Measurements from ENCODE around the gene BIRC6.

BIRC6 gene

GRCh38 chr2:32384529-32384928, 27.7 kb downstream of the BIRC6 start:
- in situ Hi-C loops (cut with MboI; ENCODE audit: low sequenced_read_pairs) = no loop called here
- Histone ChIP-seq H3K9me3 (no peaks in the 10 kb centered on the region), H3K27me3 (ENCODE audit: low read depth) (no peaks in the 10 kb centered on the region), H3K4me3 (no peak overlapping the region), H3K4me1 (no peaks in the 10 kb centered on the region), H3K36me3 (replicated peaks) (peaks cover 34% of the 10 kb centered on the region)
- DNase-seq (ENCODE audit: low spot score in 2 of 2) = no peak

- in situ Hi-C loops (cut with MboI; ENCODE audit: low sequenced_read_pairs) = no loop called here
- no peak overlapping the region for H3K4me3 ChIP-seq
- no peak for DNase-seq (ENCODE audit: low spot score in 2 of 2)
- peaks cover 45% of the 10 kb centered on the region for H3K36me3 ChIP-seq (replicated peaks)
- no peaks in the 10 kb centered on the region for H3K9me3 ChIP-seq
- no peaks in the 10 kb centered on the region for H3K27me3 ChIP-seq (ENCODE audit: low read depth)
- H3K4me1 ChIP-seq = no peaks in the 10 kb centered on the region
Observed at GRCh38 chr2:32386739-32387138, 29.9 kb downstream of the BIRC6 start.

DNA sequence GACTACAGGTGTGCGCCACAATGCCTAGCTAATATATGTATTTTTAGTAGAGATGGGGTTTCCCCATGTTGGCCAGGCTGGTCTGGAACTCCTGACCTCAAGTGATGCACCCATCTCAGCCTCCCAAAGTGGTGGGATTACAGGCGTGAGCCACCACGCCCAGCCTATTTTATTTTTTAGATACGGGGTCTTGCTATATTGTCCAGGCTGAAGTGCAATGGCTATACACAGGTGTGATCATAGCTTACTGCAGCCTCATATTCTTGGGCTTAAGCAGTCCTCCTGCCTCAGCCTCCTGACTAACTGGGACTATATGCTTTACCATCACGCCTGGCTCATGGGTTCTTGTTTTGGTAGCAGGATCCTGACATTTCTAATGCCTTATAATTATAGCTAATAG, 42.4 kb downstream of the BIRC6 start:
- no peaks in the 10 kb centered on the region for H3K27me3 ChIP-seq (ENCODE audit: low read depth)
- peaks cover 44% of the 10 kb centered on the region for H3K36me3 ChIP-seq (replicated peaks)
- no peak overlapping the region for H3K4me3 ChIP-seq
- in situ Hi-C loops (cut with MboI; ENCODE audit: low sequenced_read_pairs) = no loop called here
- no peak for DNase-seq (ENCODE audit: low spot score in 2 of 2)
- H3K9me3 ChIP-seq = no peaks in the 10 kb centered on the region
- H3K4me1 ChIP-seq = no peaks in the 10 kb centered on the region

DNA sequence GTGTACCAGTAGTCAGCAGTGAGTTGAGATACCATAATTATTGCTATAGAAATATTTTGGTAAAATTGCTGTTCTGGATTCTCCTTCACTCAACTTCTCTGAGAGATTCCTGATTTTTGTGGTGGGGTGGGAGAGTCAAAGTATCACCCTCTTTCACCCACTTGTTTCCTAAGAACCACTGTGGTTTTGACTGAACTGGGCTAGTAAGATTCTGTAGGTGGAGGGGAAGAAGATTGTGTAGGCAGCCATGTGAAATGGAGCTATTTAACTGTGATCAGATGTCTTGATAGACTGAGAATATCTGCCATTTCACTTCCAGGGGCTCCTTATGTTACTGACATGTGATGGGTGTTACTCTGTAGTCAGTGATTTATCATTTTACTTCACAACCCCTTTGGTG, 45.3 kb downstream of the BIRC6 start:
- Histone ChIP-seq H3K4me1 (no peaks in the 10 kb centered on the region), H3K36me3 (replicated peaks) (peaks cover 34% of the 10 kb centered on the region), H3K4me3 (no peak overlapping the region), H3K27me3 (ENCODE audit: low read depth) (no peaks in the 10 kb centered on the region), H3K9me3 (no peaks in the 10 kb centered on the region)
- in situ Hi-C loops (cut with MboI; ENCODE audit: low sequenced_read_pairs) = no loop called here
- no peak for DNase-seq (ENCODE audit: low spot score in 2 of 2)

DNA sequence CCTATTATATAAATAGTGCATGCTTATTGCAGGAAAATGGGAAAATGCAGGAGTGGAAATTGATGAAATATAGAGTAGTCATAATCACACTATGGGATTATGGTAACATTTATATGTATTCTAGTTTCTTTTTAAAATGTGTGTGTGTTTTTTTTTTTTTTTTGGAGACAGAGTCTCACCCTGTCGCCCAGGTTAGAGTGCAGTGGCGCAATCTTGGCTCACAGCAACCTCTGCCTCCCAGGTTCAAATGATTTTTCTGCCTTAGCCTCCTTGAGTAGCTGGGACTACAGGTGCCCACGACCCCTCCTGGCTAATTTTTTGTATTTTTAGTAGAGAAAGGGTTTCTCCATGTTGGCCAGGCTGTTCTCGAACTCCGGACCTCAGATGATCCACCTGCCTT, 47.0 kb downstream of the BIRC6 start:
- Histone ChIP-seq H3K9me3 (no peaks in the 10 kb centered on the region), H3K4me3 (no peak overlapping the region), H3K4me1 (no peaks in the 10 kb centered on the region), H3K36me3 (replicated peaks) (peaks cover 30% of the 10 kb centered on the region), H3K27me3 (ENCODE audit: low read depth) (no peaks in the 10 kb centered on the region)
- in situ Hi-C loops (cut with MboI; ENCODE audit: low sequenced_read_pairs) = no loop called here
- DNase-seq (ENCODE audit: low spot score in 2 of 2) = no peak

GRCh38 chr2:32404691-32405090, 47.9 kb downstream of the BIRC6 start:
- no peak overlapping the region for H3K4me3 ChIP-seq
- no peaks in the 10 kb centered on the region for H3K27me3 ChIP-seq (ENCODE audit: low read depth)
- H3K4me1 ChIP-seq = no peaks in the 10 kb centered on the region
- no peaks in the 10 kb centered on the region for H3K9me3 ChIP-seq
- H3K36me3 ChIP-seq (replicated peaks) = peaks cover 27% of the 10 kb centered on the region
- DNase-seq (ENCODE audit: low spot score in 2 of 2) = no peak
- in situ Hi-C loops (cut with MboI; ENCODE audit: low sequenced_read_pairs) = no loop called here

DNA sequence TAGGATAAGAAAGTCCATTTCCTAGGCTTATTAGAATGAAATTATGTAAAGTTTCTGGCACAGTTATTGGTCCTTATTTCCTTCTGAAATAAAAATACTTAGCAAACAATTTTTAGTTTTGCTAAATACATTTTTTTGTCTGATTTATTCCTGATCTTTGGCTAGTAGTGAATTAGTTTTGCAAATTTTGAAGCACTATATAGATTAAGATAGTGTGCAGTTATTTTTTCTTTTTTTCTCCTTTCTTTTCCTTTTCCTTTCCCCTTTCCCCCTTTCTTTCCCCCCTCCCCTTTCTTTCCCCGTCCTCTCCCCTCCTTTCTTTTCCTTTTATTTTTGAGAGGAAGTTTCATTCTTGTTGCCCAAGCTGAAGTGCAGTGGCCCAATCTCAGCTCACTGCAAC, 59.7 kb downstream of the BIRC6 start:
- Histone ChIP-seq H3K4me3 (no peak overlapping the region), H3K4me1 (peaks cover 28% of the 10 kb centered on the region), H3K27me3 (ENCODE audit: low read depth) (no peaks in the 10 kb centered on the region), H3K36me3 (replicated peaks) (peaks cover 19% of the 10 kb centered on the region), H3K9me3 (no peaks in the 10 kb centered on the region)
- no peak for DNase-seq (ENCODE audit: low spot score in 2 of 2)
- in situ Hi-C loops (cut with MboI; ENCODE audit: low sequenced_read_pairs) = no loop called here

- Histone ChIP-seq H3K4me1 (peaks cover 37% of the 10 kb centered on the region), H3K36me3 (replicated peaks) (peaks cover 19% of the 10 kb centered on the region), H3K9me3 (no peaks in the 10 kb centered on the region), H3K4me3 (no peak overlapping the region), H3K27me3 (ENCODE audit: low read depth) (no peaks in the 10 kb centered on the region)
- in situ Hi-C loops (cut with MboI; ENCODE audit: low sequenced_read_pairs) = no loop called here
- no peak for DNase-seq (ENCODE audit: low spot score in 2 of 2)
Observed at GRCh38 chr2:32417659-32418058, 60.8 kb downstream of the BIRC6 start.

DNA sequence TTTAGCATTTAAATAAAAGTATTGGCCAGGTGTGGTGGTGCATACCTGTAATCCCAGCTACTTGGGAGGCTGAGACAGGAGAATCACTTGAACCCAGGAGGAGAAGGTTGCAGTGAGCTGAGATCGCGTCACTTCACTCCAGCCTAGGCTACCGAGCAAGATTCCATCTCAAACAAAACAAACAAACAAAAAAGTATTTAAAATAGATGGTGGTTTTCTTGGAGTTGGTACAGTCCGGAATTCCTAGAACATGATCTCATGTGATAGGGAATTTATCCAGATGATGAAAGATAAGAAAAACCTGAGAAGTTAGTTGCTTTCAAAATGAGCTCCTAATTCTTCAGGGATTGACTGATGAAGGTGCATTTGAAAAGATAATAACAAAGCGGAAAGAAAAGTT, 62.0 kb downstream of the BIRC6 start:
- peaks cover 19% of the 10 kb centered on the region for H3K36me3 ChIP-seq (replicated peaks)
- no peaks in the 10 kb centered on the region for H3K27me3 ChIP-seq (ENCODE audit: low read depth)

DNA sequence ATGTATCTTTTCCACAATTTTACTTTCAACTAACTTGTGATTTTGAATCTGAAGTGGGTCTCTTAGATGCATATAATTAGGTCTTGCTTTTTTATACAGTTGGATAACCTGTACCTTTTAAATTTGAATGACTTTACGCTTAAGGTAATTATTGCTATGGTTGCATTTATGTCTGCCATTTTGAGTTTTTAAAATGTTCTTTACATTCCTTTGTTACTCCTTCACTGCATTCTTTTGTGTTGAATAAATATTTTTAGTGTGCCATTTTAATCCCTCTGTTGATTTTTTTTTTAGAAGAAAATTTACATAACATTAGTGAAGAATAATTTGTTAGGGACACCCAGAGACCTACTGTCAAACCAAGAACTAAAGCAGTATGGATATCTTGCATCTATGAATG, 65.3 kb downstream of the BIRC6 start:
- Histone ChIP-seq H3K4me3 (no peak overlapping the region), H3K27me3 (ENCODE audit: low read depth) (no peaks in the 10 kb centered on the region), H3K36me3 (replicated peaks) (no peaks in the 10 kb centered on the region), H3K9me3 (no peaks in the 10 kb centered on the region), H3K4me1 (peaks cover 51% of the 10 kb centered on the region)
- peak in 1 of 2 experiments; percentile 94 for DNase-seq (ENCODE audit: low spot score in 2 of 2)
- in situ Hi-C loops (cut with MboI; ENCODE audit: low sequenced_read_pairs) = no loop called here

More for the DNA sequence above, 62.0 kb downstream of the BIRC6 start:
- H3K4me1 ChIP-seq = peaks cover 46% of the 10 kb centered on the region
- H3K9me3 ChIP-seq = no peaks in the 10 kb centered on the region
- no peak overlapping the region for H3K4me3 ChIP-seq
- in situ Hi-C loops (cut with MboI; ENCODE audit: low sequenced_read_pairs) = no loop called here
- DNase-seq (ENCODE audit: low spot score in 2 of 2) = no peak

- peaks cover 55% of the 10 kb centered on the region for H3K4me1 ChIP-seq
- no peaks in the 10 kb centered on the region for H3K9me3 ChIP-seq
- in situ Hi-C loops (cut with MboI; ENCODE audit: low sequenced_read_pairs) = no loop called here
- H3K4me3 ChIP-seq = no peak overlapping the region
- H3K27me3 ChIP-seq (ENCODE audit: low read depth) = no peaks in the 10 kb centered on the region
- H3K36me3 ChIP-seq (replicated peaks) = no peaks in the 10 kb centered on the region
- no peak for DNase-seq (ENCODE audit: low spot score in 2 of 2)
Observed at GRCh38 chr2:32423536-32423935, 66.7 kb downstream of the BIRC6 start.

GRCh38 chr2:32424739-32425138, 67.9 kb downstream of the BIRC6 start:
- 0 out of 2 replicates have a peak, but pooled peaks cover 3% of the 10 kb centered on the region for H3K36me3 ChIP-seq (replicated peaks)
- in situ Hi-C loops (cut with MboI; ENCODE audit: low sequenced_read_pairs) = no loop called here
- no peak overlapping the region for H3K4me3 ChIP-seq
- DNase-seq (ENCODE audit: low spot score in 2 of 2) = no peak
- H3K4me1 ChIP-seq = peaks cover 50% of the 10 kb centered on the region
- no peaks in the 10 kb centered on the region for H3K9me3 ChIP-seq
- no peaks in the 10 kb centered on the region for H3K27me3 ChIP-seq (ENCODE audit: low read depth)

DNA sequence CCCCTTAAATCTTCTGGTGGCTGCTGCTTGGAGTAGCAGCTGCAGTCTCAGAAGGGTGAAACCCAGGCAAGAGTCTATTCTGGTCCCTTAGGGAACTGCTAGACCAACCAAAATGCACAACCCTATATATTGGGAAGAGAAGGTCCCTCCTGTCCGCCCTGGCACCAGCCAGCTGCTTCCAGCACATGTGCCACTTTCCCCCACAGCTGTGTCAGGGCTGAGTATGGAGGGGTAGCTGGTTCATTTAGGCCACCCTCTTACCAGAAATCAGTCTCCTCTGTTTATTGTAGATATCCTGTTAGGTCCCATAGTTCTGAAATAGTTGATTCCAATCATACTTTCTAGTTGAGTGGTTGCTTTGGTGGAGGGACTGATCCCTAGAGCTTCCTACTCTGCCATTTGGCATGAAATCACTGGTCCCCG, 68.9 kb downstream of the BIRC6 start:
- 0 out of 2 replicates have a peak, but pooled peaks cover 3% of the 10 kb centered on the region for H3K36me3 ChIP-seq (replicated peaks)
- H3K4me1 ChIP-seq = peaks cover 43% of the 10 kb centered on the region
- no peak overlapping the region for H3K4me3 ChIP-seq
- H3K9me3 ChIP-seq = no peaks in the 10 kb centered on the region
- no peaks in the 10 kb centered on the region for H3K27me3 ChIP-seq (ENCODE audit: low read depth)
- in situ Hi-C loops (cut with MboI; ENCODE audit: low sequenced_read_pairs) = no loop called here
- no peak for DNase-seq (ENCODE audit: low spot score in 2 of 2)

DNA sequence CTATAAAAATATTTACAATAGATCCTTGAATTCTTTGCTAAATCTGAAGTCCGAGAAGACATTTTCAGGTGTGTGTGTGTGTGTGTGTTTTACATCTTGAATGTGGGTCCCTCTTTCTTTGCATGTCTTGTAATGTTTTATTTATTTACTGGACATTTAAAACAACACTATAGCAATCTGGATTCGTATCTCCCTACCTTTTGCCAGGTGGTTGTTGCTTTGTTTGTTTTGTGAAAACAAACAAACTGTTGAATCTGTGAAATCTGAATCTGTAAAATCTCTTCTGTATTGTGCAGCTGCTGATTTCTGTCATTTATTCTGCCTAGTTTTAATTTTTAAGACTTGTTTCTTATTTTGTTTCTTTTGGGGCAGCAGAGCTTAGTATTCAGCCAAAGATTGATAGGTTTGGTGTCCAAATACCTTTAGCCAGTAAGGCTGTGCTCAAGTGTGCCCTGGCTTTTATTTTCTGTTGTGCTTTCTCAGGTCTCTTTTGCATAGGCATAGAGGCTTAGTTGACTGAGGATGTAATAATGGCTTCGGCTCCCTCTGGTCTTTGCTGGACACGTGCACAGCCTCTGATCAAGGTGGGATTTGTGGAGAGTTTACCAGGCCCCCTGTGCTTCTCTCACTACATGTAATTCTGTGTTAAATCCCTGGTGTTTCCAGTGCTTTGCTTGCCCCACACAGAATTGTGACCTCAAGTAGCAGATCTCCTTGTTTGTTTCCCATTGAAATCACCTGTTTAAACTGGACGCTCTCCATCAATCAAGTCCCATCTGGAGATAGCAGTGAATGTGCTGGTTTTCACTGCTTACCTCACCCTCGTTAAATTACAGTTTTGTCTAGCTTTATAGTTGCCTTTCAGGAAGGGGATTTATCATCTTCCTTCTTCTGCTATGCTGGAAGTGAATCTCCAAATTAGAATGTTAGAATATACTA, 71.1 kb downstream of the BIRC6 start:
- H3K9me3 ChIP-seq = no peaks in the 10 kb centered on the region
- H3K4me3 ChIP-seq = no peak overlapping the region
- DNase-seq (ENCODE audit: low spot score in 2 of 2) = peak; percentile 26 to 36
- H3K4me1 ChIP-seq = peaks cover 27% of the 10 kb centered on the region
- in situ Hi-C loops (cut with MboI; ENCODE audit: low sequenced_read_pairs) = no loop called here
- peaks cover 12% of the 10 kb centered on the region; the same call in 1 of the 2 replicates for H3K36me3 ChIP-seq (replicated peaks)
- H3K27me3 ChIP-seq (ENCODE audit: low read depth) = no peaks in the 10 kb centered on the region
